C1 segment of cervical spinal cord (tissue), 14 donors: ENCODE results near the gene CD226.
A peak's percentile ranks its signal among the peaks of the same experiment; 100 is the strongest.
"Not testable (repeated sequence)": the region's sequence is repeated elsewhere in the genome, so short reads cannot be mapped to it uniquely, and the experiment has no call there.

Experiments
- DNase-seq, 14 donors: peaks; one replicate each; lab custom pipeline; 2025; lab: John Stamatoyannopoulos, UW

The CD226 gene

GRCh38 chr18:69872661-69873060 lies 75.0 kb downstream of the CD226 start:
- DNase-seq: no peak

- DNase-seq: no peak
These were observed 76.3 kb downstream of the CD226 start for GRCh38 chr18:69871363-69871762.

- no peak for DNase-seq
These were observed 76.9 kb downstream of the CD226 start for GRCh38 chr18:69870736-69871135.

- DNase-seq: no peak
These were observed 81.5 kb downstream of the CD226 start for GRCh38 chr18:69866212-69866611.

- no peak for DNase-seq
These were observed 81.9 kb downstream of the CD226 start for GRCh38 chr18:69865776-69866175.

- DNase-seq: not testable (repeated sequence)
These were observed 82.9 kb downstream of the CD226 start for GRCh38 chr18:69864802-69865201.

- no peak for DNase-seq
These were observed 88.8 kb downstream of the CD226 start for GRCh38 chr18:69858897-69859296.

- no peak for DNase-seq
These were observed 93.2 kb downstream of the CD226 start for GRCh38 chr18:69854455-69854854.

- DNase-seq: no peak
These were observed 94.6 kb downstream of the CD226 start for GRCh38 chr18:69853051-69853450.

- peak in 1 of 14 donors; percentile 62 for DNase-seq
These were observed 101.8 kb downstream of the CD226 start for GRCh38 chr18:69845593-69846506.

DNA sequence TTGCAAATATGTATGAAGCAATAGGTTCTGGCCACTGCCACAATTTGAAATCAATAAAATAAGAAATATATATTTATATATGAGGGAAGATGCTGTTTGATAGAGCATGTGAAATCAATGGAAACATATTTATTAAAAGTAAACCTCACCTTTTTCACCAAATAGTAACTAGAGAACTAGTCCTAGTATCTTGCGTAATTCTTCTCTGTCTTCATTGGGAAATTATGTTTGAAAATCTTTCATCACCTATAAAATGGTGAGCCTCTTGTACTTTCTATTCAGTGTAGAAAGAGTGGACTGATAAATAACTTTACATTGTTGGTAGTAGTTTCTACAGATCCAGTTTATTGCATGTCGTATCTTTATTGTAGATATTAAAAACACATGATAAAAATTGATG lies 103.0 kb downstream of the CD226 start:
- DNase-seq: no peak

- DNase-seq: no peak
These were observed 104.7 kb downstream of the CD226 start for GRCh38 chr18:69843015-69843414.

GRCh38 chr18:69841117-69841516 lies 106.6 kb downstream of the CD226 start:
- DNase-seq: no peak

- no peak for DNase-seq
These were observed 107.2 kb downstream of the CD226 start for GRCh38 chr18:69840445-69840844.

GRCh38 chr18:69840001-69840400 lies 107.7 kb downstream of the CD226 start:
- peak in 3 of 14 donors; percentile 5 to 91 (median 15) for DNase-seq

DNA sequence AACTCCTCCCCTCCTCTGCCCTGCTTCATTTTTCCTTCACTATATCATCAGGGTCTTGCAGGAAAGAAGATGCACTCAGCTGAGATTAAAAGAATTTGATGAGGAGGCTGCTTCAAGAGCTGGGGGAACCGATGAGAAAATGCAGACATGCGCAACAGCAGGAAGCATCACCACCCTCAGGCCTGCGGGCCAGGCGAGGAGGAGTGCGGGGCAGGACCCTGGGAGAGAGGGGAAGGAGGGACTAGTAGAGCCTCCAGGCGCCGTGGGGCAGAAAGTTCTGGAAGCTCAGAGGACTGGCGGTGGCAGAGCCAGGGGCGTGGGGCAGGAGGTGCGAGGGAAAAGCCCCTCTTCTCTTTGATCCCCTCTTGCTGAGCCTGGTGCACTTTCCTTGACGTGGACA lies 108.2 kb downstream of the CD226 start:
- peak in 1 of 14 donors; percentile 33 for DNase-seq

DNA sequence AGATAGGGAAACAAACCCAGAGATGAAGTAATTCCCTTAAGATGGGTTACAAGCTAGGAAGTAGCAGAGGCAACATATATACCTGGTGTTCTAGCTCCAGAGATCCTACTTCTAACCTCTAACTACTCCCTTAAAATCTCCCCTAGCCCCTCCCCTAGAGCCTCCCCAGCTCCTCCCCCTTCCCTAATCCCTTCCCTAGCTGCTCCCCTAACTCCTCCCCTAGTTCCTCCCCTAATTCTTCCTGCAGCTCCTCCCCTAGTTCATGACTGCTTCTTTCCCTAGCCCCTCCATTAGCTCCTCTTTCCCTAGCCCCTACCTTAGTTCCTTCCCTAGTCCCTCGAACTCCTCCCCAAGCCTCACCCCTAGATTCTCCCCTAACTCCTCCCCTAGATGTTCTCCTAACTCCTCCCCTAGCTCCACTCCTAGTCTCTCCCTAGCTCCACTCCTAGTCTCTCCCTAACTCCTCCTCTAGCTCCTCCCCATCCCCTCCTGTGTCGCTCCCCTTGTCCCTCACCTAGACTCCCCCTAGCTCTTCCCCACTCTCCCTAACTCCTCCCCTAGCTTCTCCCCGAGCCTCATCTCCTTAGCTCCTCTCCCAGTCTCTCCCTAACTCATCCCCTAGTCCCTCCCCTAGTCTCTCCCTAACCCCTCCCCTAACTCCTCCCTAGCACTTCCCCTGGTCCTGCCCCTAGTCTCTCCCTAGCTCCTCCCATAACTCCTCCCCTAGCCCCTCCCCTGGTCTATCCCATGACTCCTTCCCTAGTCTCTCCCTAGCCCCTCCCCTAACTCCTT lies 108.9 kb downstream of the CD226 start:
- DNase-seq: peak in 1 of 14 donors; percentile 7

GRCh38 chr18:69838003-69838402 lies 109.7 kb downstream of the CD226 start:
- DNase-seq: no peak

GRCh38 chr18:69834980-69835379 lies 112.7 kb downstream of the CD226 start:
- DNase-seq: not testable (repeated sequence)

DNA sequence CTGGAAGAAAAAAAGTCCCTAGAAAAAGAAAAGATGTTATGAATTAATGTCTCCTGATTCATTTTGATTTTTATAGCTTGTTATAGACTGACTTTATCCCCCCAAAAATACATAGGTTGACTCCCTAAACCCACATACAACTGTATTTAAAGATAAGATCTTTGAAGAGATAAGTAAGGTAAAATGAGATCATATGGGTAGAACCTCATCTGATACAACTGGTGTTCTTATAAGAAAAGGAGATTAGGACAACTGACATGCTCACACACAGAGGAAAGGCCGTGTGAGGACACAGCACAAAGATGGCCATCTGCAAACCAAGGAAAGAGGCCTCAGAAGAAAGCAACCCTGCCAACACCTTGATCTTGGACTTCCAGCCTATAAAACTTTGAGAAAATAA lies 117.5 kb downstream of the CD226 start:
- no peak for DNase-seq

DNA sequence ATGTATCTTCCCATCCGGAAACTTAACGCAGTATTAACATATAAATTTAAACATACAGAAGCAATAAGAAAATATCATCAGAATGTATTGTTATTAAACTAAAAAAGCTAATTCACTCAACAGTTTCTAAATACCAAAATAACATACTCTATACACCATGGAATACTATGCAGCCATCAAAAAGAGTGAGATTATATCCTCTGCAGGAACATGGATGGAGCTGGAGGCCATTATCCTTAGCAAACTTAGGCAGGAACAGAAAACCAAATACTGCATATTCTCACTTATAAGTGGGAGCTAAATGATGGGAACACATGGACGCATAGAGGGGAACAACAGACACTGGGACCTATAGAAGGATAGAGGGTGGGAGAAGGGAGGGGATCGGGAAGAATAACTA lies 127.1 kb downstream of the CD226 start:
- DNase-seq: no peak

DNA sequence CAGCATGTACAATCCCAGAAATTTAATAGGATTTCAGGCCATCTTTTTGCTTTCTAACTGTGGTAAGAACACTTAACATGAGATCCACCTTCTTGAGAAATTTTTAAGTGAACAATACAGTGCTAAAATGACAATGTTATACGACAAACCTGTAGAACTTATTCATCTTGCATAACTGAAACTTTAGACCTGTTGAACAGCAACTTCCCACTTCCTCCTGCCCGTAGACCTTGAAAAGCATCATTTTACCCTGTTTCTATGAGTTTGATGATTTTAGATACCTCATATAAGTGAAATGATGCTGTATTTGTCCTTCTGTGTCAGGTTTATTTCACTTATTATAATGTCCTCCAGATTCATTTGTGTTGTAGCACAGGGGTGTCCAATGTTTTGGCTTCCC lies 128.2 kb downstream of the CD226 start:
- DNase-seq: no peak
